IMR-90 (cell line): ENCODE results near the gene CXorf49B. TPM values are rescaled to one million over a fixed set of nuclear protein-coding genes. Genes with fewer than 3 reads are reported as not detected.
"Not testable (repeated sequence)": the region's sequence is repeated elsewhere in the genome, so short reads cannot be mapped to it uniquely, and the experiment has no call there.

Experiments
- ATAC-seq: fragments of 200-7000 bp; cut with Tn5 transposase; 2 replicates; pipeline ENCODE4 v1.9.1; 2020; ENCODE audit warnings: low read depth, mild to moderate bottlenecking, moderate library complexity
- BruUV-seq: library from RNA; stranded (reverse); fragments of 400-500 nt; replicated peaks from 2 replicates; lab custom pipeline; 2021; lab: Mats Ljungman, UMichigan
- CTCF ChIA-PET: fragments of 300-600 bp; formaldehyde crosslinking; extraction: SDS; loops from one replicate; lab custom pipeline; 2021; ENCODE audit warnings: antibody characterized with exemption; lab: Yijun Ruan, JAX
- POLR2A ChIA-PET: fragments of 300-600 bp; sonication (Branson Sonifier 250); formaldehyde crosslinking; loops from one replicate; lab custom pipeline; 2022; ENCODE audit warnings: antibody characterized with exemption; ENCODE audit not compliant: unreplicated experiment; lab: Charles Lee
- DNase-seq: peaks from one replicate; pipeline ENCODE4 v3.0.0; 2013
- H2AFZ ChIP-seq: replicated peaks from 2 replicates; pipeline ENCODE3; 2013; ENCODE audit warnings: low read length, mild to moderate bottlenecking; ENCODE audit not compliant: poor library complexity
- H2AK5ac ChIP-seq: 2 replicates; pipeline ENCODE4 v1.6.1; 2013; ENCODE audit warnings: low read depth, low read length, inconsistent platforms
- H2AK9ac ChIP-seq: replicated peaks from 2 replicates; pipeline ENCODE3; 2013; ENCODE audit warnings: mild to moderate bottlenecking, low read depth, low read length, moderate library complexity; ENCODE audit not compliant: poor library complexity
- H2BK120ac ChIP-seq: 2 replicates; pipeline ENCODE4 v1.6.1; 2013; ENCODE audit warnings: low read depth, low read length, inconsistent platforms
- H2BK15ac ChIP-seq: 3 replicates; pipeline ENCODE4 v1.6.1; 2013; ENCODE audit warnings: low read depth, low read length, inconsistent platforms
- H2BK20ac ChIP-seq: 2 replicates; pipeline ENCODE4 v1.6.1; 2013; ENCODE audit warnings: low read depth, mild to moderate bottlenecking, inconsistent platforms, low read length, moderate library complexity
- H2BK5ac ChIP-seq: 2 replicates; pipeline ENCODE4 v1.6.1; 2013; ENCODE audit warnings: mild to moderate bottlenecking, low read depth, low read length, inconsistent platforms; ENCODE audit not compliant: poor library complexity, severe bottlenecking
- H3K14ac ChIP-seq: replicated peaks from 2 replicates; pipeline ENCODE4 v1.6.1; 2013; ENCODE audit warnings: low read depth, low read length, inconsistent platforms
- H3K18ac ChIP-seq: 2 replicates; pipeline ENCODE4 v1.6.1; 2013; ENCODE audit warnings: low read depth, low read length, control low read depth
- H3K23ac ChIP-seq: 2 replicates; pipeline ENCODE4 v1.6.1; 2013; ENCODE audit warnings: low read depth, low read length, inconsistent platforms
- H3K27ac ChIP-seq: 2 replicates; pipeline ENCODE4 v1.5.1; 2013; ENCODE audit warnings: mild to moderate bottlenecking, control low read depth, low read length; ENCODE audit not compliant: insufficient read depth
- H3K27me3 ChIP-seq: 2 replicates; pipeline ENCODE4 v1.6.1; 2013; ENCODE audit warnings: low read length; ENCODE audit not compliant: control insufficient read depth, insufficient read depth
- H3K36me3 ChIP-seq: 2 replicates; pipeline ENCODE4 v1.6.1; 2013; ENCODE audit warnings: low read length, mixed read lengths; ENCODE audit not compliant: control insufficient read depth, insufficient read depth
- H3K4ac ChIP-seq: 2 replicates; pipeline ENCODE4 v1.6.1; 2013; ENCODE audit warnings: low read depth, low read length, inconsistent platforms
- H3K4me1 ChIP-seq: 2 replicates; pipeline ENCODE4 v1.6.1; 2013; ENCODE audit warnings: low read length, mixed read lengths; ENCODE audit not compliant: control insufficient read depth, insufficient read depth
- H3K4me2 ChIP-seq: 2 replicates; pipeline ENCODE4 v1.6.1; 2013; ENCODE audit warnings: low read depth, mild to moderate bottlenecking, control low read depth, low read length, moderate library complexity
- H3K4me3 ChIP-seq: 2 replicates; pipeline ENCODE4 v1.5.1; 2013; ENCODE audit warnings: low read depth, mild to moderate bottlenecking, control low read depth, low read length, moderate library complexity; ENCODE audit not compliant: insufficient read depth
- H3K56ac ChIP-seq: 2 replicates; pipeline ENCODE4 v1.6.1; 2013; ENCODE audit warnings: low read length, inconsistent platforms; ENCODE audit not compliant: insufficient read depth; ENCODE audit errors: extremely low read depth
- H3K79me1 ChIP-seq, 2 experiments: 2 replicates each; pipeline ENCODE4 v1.6.1; 2013; ENCODE audit warnings: low read length in 2 of 2, inconsistent platforms in 1 of 2, low read depth in 1 of 2
- H3K9ac ChIP-seq: 2 replicates; pipeline ENCODE4 v1.6.1; 2013; ENCODE audit warnings: low read depth, low read length, control low read depth
- H3K9me1 ChIP-seq: 2 replicates; pipeline ENCODE4 v1.6.1; 2013; ENCODE audit warnings: low read length, inconsistent platforms; ENCODE audit not compliant: insufficient read depth
- H3K9me3 ChIP-seq: 2 replicates; pipeline ENCODE4 v1.6.1; 2013; ENCODE audit warnings: low read length; ENCODE audit not compliant: control insufficient read depth, insufficient read depth
- H4K20me1 ChIP-seq: 2 replicates; pipeline ENCODE4 v1.6.1; 2013; ENCODE audit warnings: low read length, inconsistent platforms; ENCODE audit not compliant: insufficient read depth
- H4K5ac ChIP-seq: 2 replicates; pipeline ENCODE4 v1.6.1; 2013; ENCODE audit warnings: mild to moderate bottlenecking, low read depth, low read length, control low read depth
- H4K8ac ChIP-seq, 2 experiments: 2 replicates each; pipeline ENCODE4 v1.6.1; 2013; ENCODE audit warnings: low read depth in 2 of 2, low read length in 2 of 2, control low read depth in 1 of 2, inconsistent platforms in 1 of 2
- H4K91ac ChIP-seq: 2 replicates; pipeline ENCODE4 v1.6.1; 2013; ENCODE audit warnings: low read depth, low read length, inconsistent platforms; ENCODE audit not compliant: insufficient read depth
- WGBS, 2 experiments: methylation state at CpG; one replicate each; pipeline versions ENCODE4 v1.1.5 to v1.1.7; 2013; ENCODE audit warnings: missing lambda C conversion rate in 2 of 2; ENCODE audit not compliant: insufficient read length in 1 of 2; ENCODE audit errors: extremely low coverage in 2 of 2; 5-methylcytosine and 5-hydroxymethylcytosine counted together
- dilution Hi-C: fragments of 300-500 bp; cut with HindIII; formaldehyde crosslinking; loops from one replicate; pipeline ENCODE4 v1.14.3; 2018; ENCODE audit warnings: low sequenced_read_pairs; ENCODE audit not compliant: unreplicated experiment
- in situ Hi-C: fragments of 300-500 bp; cut with MboI; formaldehyde crosslinking; loops from 3 replicates; pipeline ENCODE4 v1.14.3; 2019; ENCODE audit warnings: low sequenced_read_pairs, inconsistent platforms, mixed read lengths
- intact Hi-C: fragments of 100-400 bp; cut with micrococcal nuclease; formaldehyde crosslinking; loops from 2 replicates; pipeline ENCODE4 v1.10.0; 2022
- polyA plus RNA-seq, 3 experiments: library from polyadenylated mRNA; depleted of rRNA; stranded (reverse); fragments of >200 nt; gene quantifications; 2 replicates each; pipeline ENCODE4 v1.2.3, GENCODE V29; 2012; ENCODE audit warnings: low replicate concordance in 1 of 3
- total RNA-seq: library from RNA; depleted of rRNA; stranded (reverse); fragments of >200 nt; gene quantifications from 2 replicates; pipeline ENCODE4 v1.2.3, GENCODE V29; 2012

Gene CXorf49B
- total and polyA plus RNA-seq, 2 of the 4 experiments (the other 2 are of a cell fraction): not detected

DNA sequence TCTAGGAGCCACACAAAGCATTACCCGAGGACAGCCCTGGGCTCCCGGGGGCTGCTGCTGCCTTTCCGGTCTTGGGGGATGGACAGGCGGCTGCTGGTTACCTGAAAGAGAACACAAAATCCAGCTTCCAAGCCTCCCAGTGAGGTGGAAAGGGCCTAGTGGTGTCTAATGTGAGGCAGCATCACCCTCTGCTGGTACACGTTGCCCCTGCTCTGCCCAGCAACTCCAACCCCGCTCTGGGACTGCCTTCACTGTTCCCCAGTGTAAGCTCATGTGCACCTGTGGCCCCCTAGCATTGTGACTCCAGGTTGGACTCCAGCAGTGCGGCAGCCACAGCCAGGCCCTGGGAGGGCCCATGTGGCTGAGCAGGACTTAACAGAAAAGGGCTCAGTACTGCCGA is 47.6 kb upstream of the CXorf49B start:
- H2BK15ac ChIP-seq, H2BK20ac ChIP-seq, H2BK120ac ChIP-seq, H3K4ac ChIP-seq, H3K18ac ChIP-seq, H2AK5ac ChIP-seq, intact Hi-C loops, H3K56ac ChIP-seq, H2BK5ac ChIP-seq, DNase-seq, H4K8ac ChIP-seq, H4K91ac ChIP-seq, H3K4me1 ChIP-seq, H3K27ac ChIP-seq, H3K23ac ChIP-seq, dilution Hi-C loops, BruUV-seq, CTCF ChIA-PET, H3K4me2 ChIP-seq, H3K27me3 ChIP-seq, H2AK9ac ChIP-seq, H4K20me1 ChIP-seq, H3K4me3 ChIP-seq, H3K14ac ChIP-seq, POLR2A ChIA-PET, H2AFZ ChIP-seq, H3K9me1 ChIP-seq, in situ Hi-C loops, H3K9ac ChIP-seq, H3K79me1 ChIP-seq, H3K36me3 ChIP-seq, H4K5ac ChIP-seq, H3K9me3 ChIP-seq: not testable (repeated sequence)
- WGBS, 2 experiments: no CpG with 5 or more reads among the region's 8 CpGs
- peak; percentile 29; the same call in 1 of the 2 replicates for ATAC-seq

DNA sequence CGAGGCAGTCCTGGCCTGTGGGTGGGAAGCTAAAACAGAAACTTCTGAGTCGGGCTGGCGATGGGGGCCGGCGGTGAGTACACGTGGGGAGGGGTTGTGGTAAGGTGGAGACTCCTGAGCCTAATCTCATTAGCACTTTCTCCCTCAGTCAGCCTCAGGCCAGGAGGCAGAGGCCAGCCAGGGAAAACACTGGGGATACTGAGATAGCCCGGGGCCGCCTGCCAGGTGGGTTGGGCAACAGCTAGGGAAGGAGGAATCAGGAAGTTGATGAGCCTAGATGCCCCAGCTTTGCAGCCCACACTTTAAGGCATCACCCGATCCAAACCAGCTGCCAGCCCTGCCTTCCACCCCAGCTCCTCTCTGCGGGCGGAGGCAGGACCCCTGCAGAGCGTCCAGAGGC is 46.8 kb upstream of the CXorf49B start:
- dilution Hi-C loops, intact Hi-C loops, BruUV-seq, ATAC-seq, DNase-seq, POLR2A ChIA-PET, H2AK9ac ChIP-seq, H2BK15ac ChIP-seq, H4K8ac ChIP-seq, H3K4me3 ChIP-seq, H2AFZ ChIP-seq, H2AK5ac ChIP-seq, H3K9ac ChIP-seq, H2BK20ac ChIP-seq, in situ Hi-C loops, H3K23ac ChIP-seq, H3K14ac ChIP-seq, H3K18ac ChIP-seq, H4K5ac ChIP-seq, H3K9me1 ChIP-seq, H2BK120ac ChIP-seq, H3K56ac ChIP-seq, H3K79me1 ChIP-seq, CTCF ChIA-PET, H2BK5ac ChIP-seq, H4K20me1 ChIP-seq, H3K4ac ChIP-seq, H3K27ac ChIP-seq, H3K27me3 ChIP-seq, H3K36me3 ChIP-seq, H4K91ac ChIP-seq, H3K9me3 ChIP-seq, H3K4me1 ChIP-seq, H3K4me2 ChIP-seq: not testable (repeated sequence)
- WGBS, 2 experiments: no CpG with 5 or more reads among the region's 12 CpGs
